NCI-H2227 treated with DMSO at 0.1 percent for 48 hours (cell line): ENCODE measurements around the gene LSM12.
A peak's percentile ranks its signal among the peaks of the same experiment; 100 is the strongest.
"Not testable (repeated sequence)": the region's sequence is repeated elsewhere in the genome, so short reads cannot be mapped to it uniquely, and the experiment has no call there.

Experiments
- DNase-seq: peaks from one replicate; lab custom pipeline; 2025; lab: John Stamatoyannopoulos, UW

The LSM12 gene

DNA sequence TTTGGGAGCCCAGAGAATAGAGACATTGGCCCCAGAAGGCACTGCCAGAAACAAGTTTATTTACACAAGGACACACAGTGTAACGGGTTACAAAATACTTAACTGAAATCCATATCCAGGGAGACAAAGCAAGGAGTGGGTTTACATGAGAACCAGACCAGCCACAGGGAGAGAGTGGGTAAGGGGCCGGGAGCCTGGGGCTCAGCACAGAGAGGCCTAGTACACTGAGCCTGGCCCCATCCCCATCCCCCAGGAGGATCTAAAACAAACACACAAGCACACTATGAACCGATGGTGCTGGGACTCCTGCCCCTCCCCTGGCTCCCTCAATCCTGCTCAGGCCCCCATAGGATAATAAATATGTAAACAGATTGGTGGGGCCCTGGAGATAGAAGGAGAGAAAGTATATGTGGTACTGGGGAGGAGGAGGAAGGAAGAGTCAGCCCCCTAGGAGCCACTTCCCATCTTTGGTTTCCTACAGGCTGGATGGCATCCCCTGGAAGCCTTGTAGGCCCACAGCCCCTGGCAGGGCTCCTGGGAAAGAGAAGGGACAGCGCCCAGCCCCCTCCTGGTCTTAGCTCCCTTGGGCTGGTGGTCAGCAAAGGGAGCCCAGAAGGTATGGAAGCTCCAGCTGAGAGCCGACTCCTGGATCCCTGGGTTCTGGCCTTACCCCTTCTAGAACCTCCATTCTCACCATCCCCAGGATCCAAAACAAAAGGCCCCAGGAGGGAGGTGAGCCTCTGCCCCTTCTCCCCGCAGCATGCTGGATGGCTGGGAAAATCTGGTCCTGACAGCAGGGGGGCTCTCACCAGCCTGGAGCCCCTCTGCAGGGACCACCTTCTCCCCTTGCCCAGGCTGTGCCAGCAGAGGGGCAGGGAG, 10.5 kb upstream of the LSM12 start:
- no peak for DNase-seq

DNA sequence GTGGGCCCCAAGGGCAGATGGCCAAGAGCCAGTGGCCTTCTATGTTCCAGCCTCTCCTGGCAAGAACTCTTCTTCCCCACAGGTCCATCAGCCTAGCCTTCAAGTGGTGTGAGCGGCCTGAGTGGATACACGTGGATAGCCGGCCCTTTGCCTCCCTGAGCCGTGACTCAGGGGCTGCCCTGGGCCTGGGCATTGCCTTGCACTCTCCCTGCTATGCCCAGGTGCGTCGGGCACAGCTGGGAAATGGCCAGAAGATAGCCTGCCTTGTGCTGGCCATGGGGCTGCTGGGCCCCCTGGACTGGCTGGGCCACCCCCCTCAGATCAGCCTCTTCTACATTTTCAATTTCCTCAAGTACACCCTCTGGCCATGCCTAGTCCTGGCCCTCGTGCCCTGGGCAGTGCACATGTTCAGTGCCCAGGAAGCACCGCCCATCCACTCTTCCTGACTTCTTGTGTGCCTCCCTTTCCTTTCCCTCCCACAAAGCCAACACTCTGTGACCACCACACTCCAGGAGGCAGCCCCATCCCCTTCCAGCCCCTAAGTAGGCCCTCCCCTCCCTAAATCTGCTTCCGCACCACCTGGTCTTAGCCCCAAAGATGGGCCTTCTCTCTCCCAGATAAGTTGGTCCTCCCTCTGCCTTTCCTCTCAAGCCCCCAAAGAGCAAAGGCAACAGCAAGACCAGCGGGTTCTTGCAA, 9.3 kb upstream of the LSM12 start:
- no peak for DNase-seq

DNA sequence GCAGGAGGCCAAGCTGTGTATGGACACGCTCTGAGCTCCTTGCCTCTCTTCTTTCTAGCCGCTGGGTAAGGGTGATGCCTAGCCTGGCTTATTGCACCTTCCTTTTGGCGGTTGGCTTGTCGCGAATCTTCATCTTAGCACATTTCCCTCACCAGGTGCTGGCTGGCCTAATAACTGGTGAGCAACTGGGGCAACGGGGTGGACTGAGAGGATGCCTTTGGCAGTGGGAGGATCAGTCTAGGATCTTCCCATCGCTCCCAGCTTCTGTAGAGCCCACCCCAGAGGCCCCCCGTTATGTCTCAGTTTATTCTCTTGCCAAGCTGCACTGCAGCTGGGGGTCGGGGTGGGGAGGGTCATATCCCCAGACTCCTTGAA, 8.4 kb upstream of the LSM12 start:
- no peak for DNase-seq

DNA sequence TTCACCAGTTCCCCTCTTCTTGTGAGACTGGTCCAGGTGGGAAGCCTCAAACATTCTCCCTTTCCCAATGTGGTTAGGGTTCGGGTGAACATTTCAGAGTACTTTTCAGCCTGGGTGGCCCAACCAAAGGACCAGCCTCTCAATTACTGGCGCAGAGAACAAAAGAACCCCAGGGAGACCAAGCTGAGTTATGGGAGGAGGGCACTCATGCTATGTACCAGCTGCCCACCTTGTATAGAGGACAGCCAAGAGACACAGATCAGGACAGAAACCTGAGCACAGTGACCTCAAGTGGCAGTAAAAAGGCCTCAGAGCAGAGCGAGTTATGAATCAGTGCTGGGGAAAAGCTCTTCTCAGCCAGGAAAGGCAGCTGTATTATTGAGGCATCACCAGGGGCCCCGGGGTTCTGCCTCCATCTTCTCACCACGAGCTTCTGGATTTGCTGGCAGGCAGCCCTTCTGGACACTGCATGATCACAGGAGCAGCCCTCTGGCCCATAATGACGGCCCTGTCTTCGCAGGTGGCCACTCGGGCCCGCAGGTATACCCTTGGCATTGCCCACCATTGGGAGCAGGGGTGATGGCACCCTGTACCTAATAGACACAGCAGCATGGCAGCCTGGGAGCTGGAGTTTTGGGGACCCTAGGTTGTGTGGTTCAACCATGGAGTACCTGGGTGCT, 7.9 kb upstream of the LSM12 start:
- no peak for DNase-seq

DNA sequence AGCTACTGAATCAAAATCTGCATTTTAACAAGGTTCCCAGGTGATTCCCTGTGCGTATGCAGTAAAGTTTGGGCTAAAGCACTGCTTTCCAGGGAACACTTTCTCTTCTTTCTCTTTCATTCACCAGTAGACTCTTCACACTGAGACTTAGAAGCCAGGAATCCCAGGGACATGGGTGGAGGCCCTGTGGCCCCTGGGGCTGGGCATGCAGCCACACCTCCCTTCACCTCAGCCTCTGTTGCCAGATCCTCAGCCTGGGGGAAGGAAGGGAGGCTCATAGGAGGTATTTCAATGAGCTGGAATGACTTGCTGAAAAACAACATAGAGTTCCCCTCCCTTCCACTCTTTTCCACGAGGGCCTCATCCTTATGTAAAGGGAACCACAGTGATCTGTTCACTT, 5.3 kb upstream of the LSM12 start:
- DNase-seq: no peak

DNA sequence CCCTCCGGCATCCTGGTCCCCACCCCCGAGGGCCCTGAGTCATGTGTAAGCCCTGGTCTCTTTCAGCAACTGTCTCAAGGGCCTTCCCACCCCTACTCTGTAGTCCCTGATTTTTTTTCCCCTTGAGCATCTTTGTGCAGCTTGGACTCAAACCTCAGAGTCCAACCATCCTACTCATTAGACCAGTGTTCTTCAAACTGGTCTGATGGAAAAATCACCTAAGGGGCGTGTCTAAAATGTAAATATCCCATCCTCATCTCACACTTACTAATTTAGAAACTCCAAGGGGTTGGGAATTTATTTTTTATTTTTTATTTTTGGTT, 4.7 kb upstream of the LSM12 start:
- no peak for DNase-seq

DNA sequence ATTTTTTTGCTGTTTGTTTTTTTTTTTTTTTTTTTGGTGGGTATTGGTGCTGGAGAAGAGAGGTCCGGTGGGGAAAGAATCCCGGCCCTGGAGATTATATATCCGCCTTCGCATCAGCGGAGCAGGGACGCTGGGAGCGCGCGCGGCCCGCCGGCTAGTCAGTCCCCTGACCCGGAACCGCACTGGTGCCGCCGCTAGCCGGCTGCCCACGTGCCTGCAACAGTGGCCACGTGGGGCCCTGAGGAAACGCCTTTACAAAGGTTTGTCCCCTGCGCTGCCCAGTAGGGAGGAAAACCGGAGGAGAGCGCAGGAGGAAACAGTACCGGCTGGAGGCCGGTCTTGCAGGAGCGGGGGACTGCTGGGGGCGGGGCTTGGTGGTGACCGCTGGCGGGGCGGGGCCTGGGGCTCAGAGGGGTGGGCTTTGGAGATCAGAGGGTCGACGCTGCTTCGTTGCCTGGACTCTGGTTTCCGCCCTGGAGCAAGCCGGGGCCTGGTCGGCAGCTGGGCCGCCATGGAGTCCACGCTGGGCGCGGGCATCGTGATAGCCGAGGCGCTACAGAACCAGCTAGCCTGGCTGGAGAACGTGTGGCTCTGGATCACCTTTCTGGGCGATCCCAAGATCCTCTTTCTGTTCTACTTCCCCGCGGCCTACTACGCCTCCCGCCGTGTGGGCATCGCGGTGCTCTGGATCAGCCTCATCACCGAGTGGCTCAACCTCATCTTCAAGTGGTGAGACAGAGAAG, 4.2 kb upstream of the LSM12 start, which contains the start of gene G6PC3:
TSS of gene G6PC3 (plus strand) at position 281 of the 743 bp plus-strand sequence. CDS start at position 512, 231 bp downstream.
- peak; percentile 98 for DNase-seq

DNA sequence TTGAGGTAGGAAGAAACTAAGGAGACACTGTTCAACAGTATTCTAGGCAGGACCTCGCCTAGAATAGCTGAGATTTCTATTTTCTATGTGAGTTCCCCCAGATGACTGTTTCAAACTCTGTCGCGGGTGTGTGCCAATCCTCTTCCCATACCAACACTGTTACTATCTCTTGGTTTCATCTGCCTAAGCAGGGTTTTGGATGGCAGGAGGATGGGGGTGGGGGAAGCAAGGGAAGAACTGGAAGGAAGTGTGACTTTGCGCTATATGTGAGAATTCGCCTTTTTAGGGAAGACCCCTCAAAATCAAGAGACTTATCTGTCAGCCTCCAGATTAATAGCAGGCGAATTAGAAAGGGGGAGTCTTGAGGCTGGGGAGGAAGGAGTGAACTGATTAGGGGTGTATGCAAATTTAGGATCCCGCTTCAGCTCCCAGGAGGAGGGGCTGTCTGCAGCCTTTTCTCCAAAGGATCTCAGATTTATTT, 3.5 kb upstream of the LSM12 start:
- DNase-seq: no peak

DNA sequence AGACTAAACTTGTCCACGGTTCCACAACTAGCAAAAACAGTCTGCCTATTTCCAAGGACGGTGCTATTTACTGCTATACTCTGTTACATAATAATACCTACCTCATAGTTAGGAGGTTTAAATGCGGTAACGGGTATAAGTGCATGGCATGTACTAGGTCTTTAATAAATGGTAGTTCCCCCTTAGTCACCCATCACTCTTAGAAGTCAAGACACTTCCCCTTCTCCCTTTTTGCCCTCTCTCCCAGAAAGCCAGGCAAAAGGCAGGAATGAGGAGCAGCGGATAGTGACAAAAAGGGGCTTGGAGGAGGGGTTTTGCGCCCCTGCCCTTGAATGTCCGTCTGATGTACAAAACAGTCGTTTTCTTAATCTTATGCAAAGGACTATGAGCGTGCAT, 1.1 kb upstream of the LSM12 start:
- no peak for DNase-seq

DNA sequence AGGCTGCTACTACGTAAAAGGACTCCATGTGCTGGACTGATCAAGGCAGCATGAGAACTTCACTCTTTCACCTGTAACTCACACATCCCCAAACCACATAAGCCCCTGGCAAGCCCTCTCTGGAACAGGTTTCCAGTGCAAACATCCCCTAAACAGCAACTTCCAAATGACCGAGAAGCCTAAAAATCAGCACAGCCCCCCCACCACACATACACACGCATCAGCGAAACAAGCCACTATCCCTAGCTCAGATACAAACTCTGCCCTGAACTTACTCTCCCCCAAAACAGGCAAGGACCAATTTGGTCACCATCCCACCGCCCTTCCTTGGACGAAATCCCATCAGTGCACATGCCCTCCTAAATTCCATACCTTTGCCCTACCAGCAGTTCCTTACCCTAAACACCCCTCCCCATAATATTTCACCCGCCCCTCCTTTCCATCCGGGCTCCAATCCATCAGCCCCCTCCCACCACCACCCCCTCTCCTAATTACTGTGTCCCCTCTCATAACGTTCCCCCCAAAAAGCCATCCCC, 735 bp downstream of the LSM12 start:
- no peak for DNase-seq

DNA sequence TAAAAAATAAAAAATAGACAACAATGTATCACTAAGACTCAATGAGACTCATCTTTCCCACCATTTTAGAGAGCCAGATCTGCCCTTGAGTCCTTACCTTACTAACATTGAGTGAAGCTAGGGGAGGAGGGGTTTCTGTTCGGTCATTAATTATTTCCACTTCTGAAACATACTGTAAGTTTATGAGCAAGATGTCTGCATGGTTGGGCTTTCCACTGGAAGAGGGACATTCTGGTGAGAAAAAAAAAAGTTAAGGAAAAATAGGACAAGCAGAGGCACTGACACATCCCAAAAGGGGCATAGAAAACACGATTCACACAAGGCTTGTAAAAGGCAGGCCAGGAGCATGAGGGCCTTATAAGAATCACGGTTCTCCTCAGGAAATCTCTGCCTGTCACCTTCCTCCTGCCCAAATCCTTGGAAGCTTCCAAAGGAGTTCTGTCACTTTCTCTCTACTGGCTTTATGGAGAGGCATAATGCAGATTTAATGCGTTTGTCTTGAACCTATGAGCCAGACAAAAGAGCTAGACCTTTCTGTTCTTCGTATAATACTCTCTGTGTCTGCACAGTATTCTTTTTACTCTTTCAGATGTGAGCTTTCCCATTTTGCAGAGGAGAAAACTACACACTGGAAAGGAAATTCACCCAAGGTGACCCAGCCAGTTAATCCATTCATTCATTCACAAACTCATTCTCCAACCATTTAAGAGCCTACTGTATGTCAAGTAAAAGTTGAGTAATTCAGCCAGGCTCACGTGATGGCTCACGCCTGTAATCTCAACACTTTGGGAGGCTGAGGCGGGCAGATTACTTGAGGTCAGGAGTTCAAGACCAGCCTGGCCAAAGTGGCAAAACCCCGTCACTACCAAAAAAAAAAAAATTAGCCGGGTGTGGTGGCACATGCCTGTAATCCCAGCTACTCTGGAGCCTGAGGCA, 2.5 kb downstream of the LSM12 start:
- DNase-seq: no peak

DNA sequence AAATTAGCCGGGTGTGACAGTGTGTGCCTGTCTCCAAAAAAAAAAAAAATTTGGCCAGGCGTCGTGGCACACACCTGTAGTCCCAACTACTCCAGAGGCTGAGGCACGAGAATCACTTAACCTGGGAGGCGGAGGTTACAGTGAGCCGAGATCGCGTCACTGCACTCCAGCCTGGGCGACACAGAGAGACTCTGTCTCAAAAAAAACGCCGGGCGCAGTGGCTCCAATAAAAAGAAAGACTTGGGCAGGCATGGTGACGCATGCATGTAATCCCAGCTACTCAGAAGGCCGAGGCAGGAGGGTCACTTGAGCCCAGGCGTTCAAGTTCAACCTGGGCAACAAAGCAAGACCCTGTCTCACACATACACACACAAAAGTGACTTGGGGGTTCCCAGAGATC, 3.6 kb downstream of the LSM12 start:
- no peak for DNase-seq

DNA sequence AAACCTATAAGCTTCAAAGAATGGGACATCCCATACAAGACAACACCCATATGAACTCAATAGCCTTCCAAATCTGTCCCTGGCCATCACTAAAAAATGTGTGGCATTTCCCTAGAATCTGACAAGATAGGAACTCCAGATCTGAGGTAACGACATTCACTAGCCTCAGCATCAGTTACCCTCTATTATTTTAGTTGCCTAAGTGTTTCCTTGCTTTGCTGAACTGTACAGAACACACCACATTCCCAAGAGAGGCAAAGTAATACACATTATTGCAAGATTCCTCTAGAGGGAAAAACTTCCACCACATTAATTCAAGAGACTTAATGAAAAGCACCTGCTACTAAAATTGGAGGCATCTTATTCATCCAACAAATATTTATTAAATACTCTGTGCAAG, 5.0 kb downstream of the LSM12 start:
- DNase-seq: no peak

DNA sequence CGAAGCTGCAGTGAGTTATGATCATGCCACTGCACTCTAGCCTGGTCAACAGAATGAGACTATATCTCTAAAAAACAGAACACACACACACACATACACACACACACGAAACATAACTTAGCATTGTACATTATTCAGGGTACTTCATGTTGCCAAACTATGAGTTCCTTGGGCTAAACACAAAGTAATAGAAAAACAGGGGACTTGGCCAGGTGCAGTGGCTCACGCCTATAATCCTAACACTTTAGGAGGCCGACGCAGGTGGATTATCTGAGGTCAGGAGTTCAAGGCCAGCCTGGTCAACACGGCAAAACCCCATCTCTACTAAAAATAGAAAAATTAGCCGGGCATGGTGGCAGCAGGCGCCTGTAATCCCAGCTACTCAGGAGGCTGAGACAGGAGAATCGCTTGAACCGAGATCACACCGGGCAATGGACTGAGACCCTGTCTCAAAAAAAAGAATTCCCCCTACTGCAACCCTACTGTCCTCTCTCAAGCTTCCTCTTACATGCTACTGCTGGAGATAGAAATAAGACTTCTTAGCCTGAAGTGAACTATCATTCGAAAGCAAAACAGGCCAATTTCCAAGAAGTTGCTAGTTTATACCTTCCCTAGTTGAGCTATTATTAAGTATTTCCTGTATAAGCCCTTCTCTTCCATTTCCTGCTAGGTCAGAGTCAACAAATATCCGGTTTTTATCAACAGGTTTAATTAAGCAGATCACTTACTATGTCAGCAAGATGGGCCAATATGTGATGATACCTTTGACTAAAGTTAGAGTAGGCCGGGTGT, 7.2 kb downstream of the LSM12 start:
- DNase-seq: no peak

DNA sequence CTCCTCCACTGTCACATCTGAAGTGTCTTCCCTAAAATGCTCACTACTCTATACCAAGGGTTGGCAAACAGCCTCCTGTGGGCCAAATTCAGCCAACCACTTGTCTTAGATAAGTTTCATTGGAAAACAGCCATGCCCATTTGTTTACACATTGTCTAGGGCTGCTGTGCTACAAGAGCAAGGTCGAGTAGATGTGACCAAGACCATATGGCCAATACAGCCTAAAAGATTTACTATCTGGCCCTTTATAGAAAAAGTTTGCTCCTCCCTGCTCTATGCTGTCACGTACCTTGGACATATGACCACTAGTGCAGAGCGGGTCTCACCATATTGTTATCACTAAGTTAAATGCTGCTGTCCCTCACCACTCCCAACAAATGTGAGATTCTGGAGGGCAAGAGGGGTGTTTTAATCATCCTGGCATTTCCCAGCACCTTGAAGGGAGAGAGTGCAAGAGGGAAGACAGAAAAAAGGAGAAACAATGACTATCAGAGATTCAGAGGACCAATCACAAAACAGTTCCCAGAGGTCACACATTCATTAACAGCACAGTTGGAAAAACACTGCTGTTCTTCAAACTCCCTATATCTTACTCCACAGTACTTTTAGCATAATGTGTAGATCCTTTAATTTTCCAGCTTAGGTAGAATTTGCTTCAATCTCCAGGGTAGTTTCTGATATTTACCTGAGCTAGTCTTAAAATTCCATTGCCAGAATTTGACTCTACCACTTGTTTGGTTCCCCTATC, 13.2 kb downstream of the LSM12 start:
- no peak for DNase-seq

DNA sequence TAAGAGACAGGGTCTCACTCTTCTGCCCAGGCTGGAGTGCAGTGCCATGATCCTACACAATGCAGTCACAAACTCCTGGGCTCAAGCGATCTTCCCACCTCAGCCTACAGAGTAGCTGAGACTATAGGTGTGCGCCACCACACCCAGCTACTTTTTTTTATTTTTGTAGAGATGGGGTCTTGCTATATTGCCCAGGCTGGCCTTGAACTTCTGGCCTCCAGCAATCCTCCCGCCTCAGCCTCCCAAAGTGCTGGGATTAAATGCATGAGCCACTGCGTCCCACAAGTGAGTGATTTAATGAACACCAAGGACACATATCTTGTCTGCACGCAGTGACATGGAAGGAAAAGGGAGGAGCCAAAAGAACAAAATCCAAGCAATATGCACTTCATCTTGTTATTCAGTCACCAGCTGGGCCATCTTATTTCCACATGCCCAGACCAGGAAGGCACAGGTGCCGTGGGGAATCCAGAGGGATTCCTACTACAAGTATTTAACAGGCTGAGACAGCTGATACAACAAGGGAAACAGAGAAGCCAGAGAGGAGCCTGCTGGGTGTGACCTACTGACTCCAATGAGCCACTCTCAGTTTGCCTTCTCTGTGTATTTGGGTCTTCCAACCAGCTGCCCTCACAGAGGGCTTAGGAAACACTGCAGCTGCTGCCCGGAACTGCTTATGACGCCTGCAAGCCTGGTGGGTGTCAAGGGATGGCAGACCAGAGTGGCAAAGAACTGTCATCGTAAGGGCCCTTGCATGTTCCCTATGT, 17.0 kb downstream of the LSM12 start:
- DNase-seq: no peak

DNA sequence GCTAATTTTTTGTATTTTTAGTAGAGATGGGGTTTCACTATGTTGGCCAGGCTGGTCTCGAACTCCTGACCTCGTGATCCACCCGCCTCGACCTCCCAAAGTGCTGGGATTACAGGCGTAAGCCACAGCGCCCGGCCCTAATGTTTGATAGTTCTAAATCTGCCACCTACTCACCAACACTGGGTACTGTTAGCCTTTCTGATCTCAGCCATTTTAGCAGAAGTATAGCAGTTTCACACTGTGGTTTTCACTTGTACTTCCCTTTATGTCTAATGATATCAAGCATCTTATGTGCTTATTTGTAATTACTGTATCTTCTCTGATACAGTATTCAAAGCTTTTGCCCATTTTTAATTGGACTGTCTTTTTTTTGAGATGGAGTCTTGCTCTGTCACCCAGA, 19.6 kb downstream of the LSM12 start:
- not testable (repeated sequence) for DNase-seq

DNA sequence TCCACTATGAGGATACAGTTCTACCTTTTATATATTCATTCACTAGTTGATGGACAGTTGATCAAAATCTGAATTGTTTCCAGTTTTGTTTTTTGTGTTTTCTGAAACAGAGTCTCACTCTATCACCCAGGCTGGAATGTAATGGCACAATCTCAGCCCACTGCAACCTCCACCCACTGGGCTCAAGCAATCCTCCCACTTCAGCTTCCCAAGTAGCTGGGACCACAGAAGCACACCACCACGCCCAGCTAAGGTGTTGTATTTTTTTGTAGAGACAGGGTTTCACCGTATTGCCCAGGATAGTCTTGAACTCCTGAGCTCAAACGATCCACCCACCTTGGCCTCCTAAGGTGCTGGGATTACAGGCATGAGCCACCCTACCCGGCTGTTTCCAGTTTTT, 21.0 kb downstream of the LSM12 start:
- no peak for DNase-seq
